ENCODE data around the gene FBXO24. TPM values are rescaled to one million over a fixed set of nuclear protein-coding genes. Genes with fewer than 3 reads are reported as not detected.

FBXO24 gene
- polyA plus RNA-seq, 1 of the 3 experiments (the other 2 are of a cell fraction) = 0.94 TPM

- H3K79me2 ChIP-seq (ENCODE audit: insufficient read depth) = peaks cover 15% of the 10 kb centered on the region
- no peaks in the 10 kb centered on the region for H3K9me3 ChIP-seq
- H3K4me1 ChIP-seq (ENCODE audit: control insufficient read depth in 1 of 2, insufficient read depth in 2 of 2, low read depth in 1 of 2, low read length in 1 of 2) = peaks cover 5 to 10% of the 10 kb centered on the region in 2 experiments; a peak in 2 of 4 replicates
- ChIA-PET POLR2A (interaction anchor here (2.6 kb wide), 1 partner anchor 14 kb away, joined by 16 read pairs; the partner anchor contains the start of gene PCOLCE), CTCF (interaction anchor here (0.7 to 11.9 kb wide), 24 partner anchors 8 to 507 kb away, joined by 3 to 149 read pairs (median 6); partner anchors contain the start of genes AGFG2, NYAP1, PCOLCE and POP7)
- H3K27ac ChIP-seq (ENCODE audit: low read depth in 2 of 2, low read length in 1 of 2) = no peak overlapping the region
- 89% methylated on average over 7 of the region's 7 CpGs for WGBS (ENCODE audit: low lambda C conversion rate)
- no peaks in the 10 kb centered on the region for H3K27me3 ChIP-seq (ENCODE audit: insufficient read depth)
- no peaks in the 10 kb centered on the region for H3K9me2 ChIP-seq
- no peak overlapping the region for H2AFZ ChIP-seq (ENCODE audit: low read depth)
- H3K36me3 ChIP-seq (replicated peaks in 1 of 2; ENCODE audit: control insufficient read depth in 1 of 2, insufficient read depth in 2 of 2, low read length in 1 of 2) = no peaks in the 10 kb centered on the region
- H3K4me2 ChIP-seq = no peak overlapping the region
- TF ChIP-seq RXRA (IDR thresholded peaks at IDR 0.05; ENCODE audit: borderline replicate concordance, low read depth) = no peak
- no peak for TF ChIP-seq TCF12 (IDR thresholded peaks at IDR 0.05)
- no peak for TF ChIP-seq PBX3 (IDR thresholded peaks at IDR 0.05)
- no peak for TF ChIP-seq TAF1 (IDR thresholded peaks at IDR 0.05; ENCODE audit: borderline replicate concordance, low read depth, low read length)
- no peak for TF ChIP-seq JUND (IDR thresholded peaks at IDR 0.05)
- TF ChIP-seq SIN3A (IDR thresholded peaks at IDR 0.05; ENCODE audit: borderline replicate concordance, low read depth, low read length) = no peak
- no peak for TF ChIP-seq ZBTB33 (IDR thresholded peaks at IDR 0.05; ENCODE audit: borderline replicate concordance, low read depth)
- TF ChIP-seq FOXM1 (IDR thresholded peaks at IDR 0.05; ENCODE audit: low read depth) = no peak
- no peak for TF ChIP-seq MXI1 (IDR thresholded peaks at IDR 0.05; ENCODE audit: low read depth, low read length)
- TF ChIP-seq NFIC (IDR thresholded peaks at IDR 0.05; ENCODE audit: borderline replicate concordance) = no peak
- no peak for TF ChIP-seq RFX5 (IDR thresholded peaks at IDR 0.05; ENCODE audit: low read length)
- no peak for TF ChIP-seq TEAD4 (IDR thresholded peaks at IDR 0.05; ENCODE audit: borderline replicate concordance, insufficient read depth)
- TF ChIP-seq, protein P1, sequence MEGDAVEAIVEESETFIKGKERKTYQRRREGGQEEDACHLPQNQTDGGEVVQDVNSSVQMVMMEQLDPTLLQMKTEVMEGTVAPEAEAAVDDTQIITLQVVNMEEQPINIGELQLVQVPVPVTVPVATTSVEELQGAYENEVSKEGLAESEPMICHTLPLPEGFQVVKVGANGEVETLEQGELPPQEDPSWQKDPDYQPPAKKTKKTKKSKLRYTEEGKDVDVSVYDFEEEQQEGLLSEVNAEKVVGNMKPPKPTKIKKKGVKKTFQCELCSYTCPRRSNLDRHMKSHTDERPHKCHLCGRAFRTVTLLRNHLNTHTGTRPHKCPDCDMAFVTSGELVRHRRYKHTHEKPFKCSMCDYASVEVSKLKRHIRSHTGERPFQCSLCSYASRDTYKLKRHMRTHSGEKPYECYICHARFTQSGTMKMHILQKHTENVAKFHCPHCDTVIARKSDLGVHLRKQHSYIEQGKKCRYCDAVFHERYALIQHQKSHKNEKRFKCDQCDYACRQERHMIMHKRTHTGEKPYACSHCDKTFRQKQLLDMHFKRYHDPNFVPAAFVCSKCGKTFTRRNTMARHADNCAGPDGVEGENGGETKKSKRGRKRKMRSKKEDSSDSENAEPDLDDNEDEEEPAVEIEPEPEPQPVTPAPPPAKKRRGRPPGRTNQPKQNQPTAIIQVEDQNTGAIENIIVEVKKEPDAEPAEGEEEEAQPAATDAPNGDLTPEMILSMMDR (IDR thresholded peaks at IDR 0.05) = no peak
- no peak for TF ChIP-seq FOSL2 (IDR thresholded peaks at IDR 0.05; ENCODE audit: borderline replicate concordance, low read depth)
- H4K20me1 ChIP-seq (ENCODE audit: insufficient read depth) = peaks cover 11% of the 10 kb centered on the region
- H3K4me3 ChIP-seq (ENCODE audit: low read depth in 2 of 2, low read length in 1 of 2) = no peak overlapping the region
- peaks cover 7% of the 10 kb centered on the region for H3F3A ChIP-seq (replicated peaks; ENCODE audit: insufficient read depth)
- DNase-seq = no peak
- H3K9ac ChIP-seq = no peak overlapping the region
Measured at GRCh38 chr7:100589341-100589947, 3.3 kb downstream of the FBXO24 start.
